GM21367 (cell line): Measurements from ENCODE around the gene PRIMA1.

ENCODE experiments used
- ATAC-seq: cut with Tn5 transposase; IDR thresholded peaks from one replicate; pipeline ENCODE4 v1.9.1; 2021; ENCODE audit not compliant: unreplicated experiment

The PRIMA1 gene

GRCh38 chr14:93797071-93797470, 8.8 kb upstream of the PRIMA1 start:
- no peak for ATAC-seq

- ATAC-seq = no peak
Measured at GRCh38 chr14:93794756-93795155, 6.5 kb upstream of the PRIMA1 start.

GRCh38 chr14:93793555-93794324, 5.5 kb upstream of the PRIMA1 start:
- ATAC-seq = no peak

GRCh38 chr14:93792391-93792790, 4.1 kb upstream of the PRIMA1 start:
- no peak for ATAC-seq

- no peak for ATAC-seq
Measured at GRCh38 chr14:93790966-93791365, 2.7 kb upstream of the PRIMA1 start.

- ATAC-seq = no peak
Measured at GRCh38 chr14:93789228-93790130, 1.2 kb upstream of the PRIMA1 start.

- ATAC-seq = no peak
Measured at GRCh38 chr14:93788543-93789227, 400 bp upstream of the PRIMA1 start.

GRCh38 chr14:93787465-93788292, 606 bp downstream of the PRIMA1 start:
- ATAC-seq = no peak

GRCh38 chr14:93785423-93785822, 2.9 kb downstream of the PRIMA1 start:
- no peak for ATAC-seq

- no peak for ATAC-seq
Measured at GRCh38 chr14:93784878-93785277, 3.4 kb downstream of the PRIMA1 start.

GRCh38 chr14:93780813-93781400, 7.4 kb downstream of the PRIMA1 start:
- no peak for ATAC-seq

GRCh38 chr14:93778856-93779629, 9.2 kb downstream of the PRIMA1 start:
- no peak for ATAC-seq

- ATAC-seq = no peak
Measured at GRCh38 chr14:93778453-93778852, 9.8 kb downstream of the PRIMA1 start.

GRCh38 chr14:93775744-93776143, 12.5 kb downstream of the PRIMA1 start:
- ATAC-seq = no peak

- ATAC-seq = no peak
Measured at GRCh38 chr14:93775158-93775557, 13.1 kb downstream of the PRIMA1 start.

- no peak for ATAC-seq
Measured at GRCh38 chr14:93772263-93772662, 16.0 kb downstream of the PRIMA1 start.

GRCh38 chr14:93765970-93766369, 22.3 kb downstream of the PRIMA1 start:
- no peak for ATAC-seq

GRCh38 chr14:93765155-93765554, 23.1 kb downstream of the PRIMA1 start:
- ATAC-seq = no peak

- ATAC-seq = no peak
Measured at GRCh38 chr14:93764211-93764659, 24.1 kb downstream of the PRIMA1 start.
